SK-N-SH (cell line): ENCODE results near the gene MALT1. TPM values are rescaled to one million over a fixed set of nuclear protein-coding genes. Genes with fewer than 3 reads are reported as not detected.

Source experiments
- CTCF ChIA-PET: fragments of 300-600, 350-600 bp; formaldehyde crosslinking; extraction: SDS; loops from one replicate; lab custom pipeline; 2021; lab: Yijun Ruan, JAX
- POLR2A ChIA-PET: fragments of 350-600 bp; sonication (Branson Sonifier 250); formaldehyde crosslinking; extraction: SDS; loops from one replicate; lab custom pipeline; 2020; ENCODE audit warnings: antibody characterized with exemption, inconsistent platforms; lab: Yijun Ruan, JAX
- DNase-seq: peaks from one replicate; pipeline ENCODE4 v3.0.0; 2012
- H2AFZ ChIP-seq: fragments of 200-600 bp; sonication (generic); 2 replicates; pipeline ENCODE4 v1.8.1; 2016; ENCODE audit warnings: antibody characterized with exemption, mild to moderate bottlenecking, low read depth
- H3F3A ChIP-seq: fragments of 200-600 bp; sonication (generic); replicated peaks from 2 replicates; pipeline ENCODE3; 2016; ENCODE audit warnings: antibody characterized with exemption, mild to moderate bottlenecking; ENCODE audit not compliant: insufficient read depth
- H3K27ac ChIP-seq, 2 experiments: fragments of 200-500 bp in 1 of 2; fragments of 200-600 bp in 1 of 2; sonication (Bioruptor generic) in 1 of 2; sonication (generic), shearing (Covaris generic) in 1 of 2; 2 replicates each; pipeline versions ENCODE4 v1.5.1 to v1.6.1; 2014 to 2016; ENCODE audit warnings: low read depth in 2 of 2, inconsistent platforms in 1 of 2, low read length in 1 of 2, mild to moderate bottlenecking in 1 of 2, mixed read lengths in 1 of 2
- H3K27me3 ChIP-seq: fragments of 200-600 bp; sonication (generic), shearing (Covaris generic); 2 replicates; pipeline ENCODE4 v1.6.1; 2016; ENCODE audit warnings: mixed run types; ENCODE audit not compliant: insufficient read depth
- H3K36me3 ChIP-seq, 2 experiments: fragments of 200-500 bp in 1 of 2; fragments of 200-600 bp in 1 of 2; sonication (Bioruptor generic) in 1 of 2; sonication (generic) in 1 of 2; replicated peaks in 1 of 2; 2 replicates each; pipeline versions ENCODE3 to v1.5.1; 2014 to 2016; ENCODE audit warnings: low read length in 1 of 2, mild to moderate bottlenecking in 1 of 2; ENCODE audit not compliant: insufficient read depth in 2 of 2, control insufficient read depth in 1 of 2
- H3K4me1 ChIP-seq, 2 experiments: fragments of 200-500 bp in 1 of 2; fragments of 200-600 bp in 1 of 2; sonication (Bioruptor generic) in 1 of 2; sonication (generic), shearing (Covaris generic) in 1 of 2; 2 replicates each; pipeline versions ENCODE4 v1.5.1 to v1.6.1; 2014 to 2016; ENCODE audit warnings: low read depth in 1 of 2, low read length in 1 of 2, mixed run types in 1 of 2; ENCODE audit not compliant: insufficient read depth in 2 of 2, control insufficient read depth in 1 of 2
- H3K4me2 ChIP-seq: fragments of 200-600 bp; sonication (generic), shearing (Covaris generic); 2 replicates; pipeline ENCODE4 v1.6.1; 2017; ENCODE audit warnings: mixed run types
- H3K4me3 ChIP-seq, 2 experiments: fragments of 200-500 bp in 1 of 2; fragments of 200-600 bp in 1 of 2; sonication (Bioruptor generic) in 1 of 2; sonication (generic), shearing (Covaris generic) in 1 of 2; 2 replicates each; pipeline versions ENCODE4 v1.5.1 to v1.8.1; 2014 to 2016; ENCODE audit warnings: low read depth in 2 of 2, inconsistent platforms in 1 of 2, low read length in 1 of 2, mild to moderate bottlenecking in 1 of 2, mixed read lengths in 1 of 2, moderate library complexity in 1 of 2
- H3K79me2 ChIP-seq: fragments of 200-600 bp; sonication (generic); 2 replicates; pipeline ENCODE4 v1.8.1; 2017; ENCODE audit warnings: mild to moderate bottlenecking; ENCODE audit not compliant: insufficient read depth
- H3K9ac ChIP-seq: fragments of 200-600 bp; sonication (generic); 2 replicates; pipeline ENCODE4 v1.6.1; 2017; ENCODE audit warnings: mixed run types
- H3K9me2 ChIP-seq: fragments of 200-600 bp; sonication (generic); 2 replicates; pipeline ENCODE4 v1.6.1; 2017; ENCODE audit warnings: mixed run types
- H3K9me3 ChIP-seq: fragments of 200-600 bp; sonication (generic); 2 replicates; pipeline ENCODE4 v1.6.1; 2017; ENCODE audit warnings: mixed run types, mild to moderate bottlenecking, moderate library complexity
- H4K20me1 ChIP-seq: fragments of 200-600 bp; sonication (generic); 2 replicates; pipeline ENCODE4 v1.6.1; 2017; ENCODE audit warnings: mild to moderate bottlenecking, mixed run types; ENCODE audit not compliant: insufficient read depth
- CHD2 ChIP-seq: fragments of 150-350 bp; IDR thresholded peaks from 2 replicates; pipeline ENCODE4 v1.6.1; 2018; ENCODE audit warnings: low read length; ENCODE audit not compliant: partially characterized antibody
- EP300 ChIP-seq, 2 experiments: IDR thresholded peaks; 2 replicates each; pipeline versions ENCODE4 v1.4.0 to v1.6.1; 2012; ENCODE audit warnings: borderline replicate concordance in 1 of 2, low read depth in 1 of 2, low read length in 1 of 2
- GATA2 ChIP-seq: sonication (generic); formaldehyde crosslinking; IDR thresholded peaks from 2 replicates; pipeline ENCODE4 v1.5.0; 2020; ENCODE audit warnings: mild to moderate bottlenecking, missing genetic modification reagents
- MEF2A ChIP-seq: IDR thresholded peaks from 2 replicates; pipeline ENCODE4 v1.4.0; 2012; ENCODE audit warnings: low read depth, borderline replicate concordance
- RAD21 ChIP-seq: IDR thresholded peaks from 2 replicates; pipeline ENCODE4 v1.6.1; 2012; ENCODE audit warnings: mild to moderate bottlenecking, low read length
- RFX5 ChIP-seq: IDR thresholded peaks from 2 replicates; pipeline ENCODE4 v1.6.1; 2012; ENCODE audit warnings: mild to moderate bottlenecking, improper control_type of control experiment, low read length
- RXRA ChIP-seq: IDR thresholded peaks from 2 replicates; pipeline ENCODE4 v1.4.0; 2012; ENCODE audit warnings: low read depth, mild to moderate bottlenecking, borderline replicate concordance
- TCF12 ChIP-seq: IDR thresholded peaks from 2 replicates; pipeline ENCODE4 v1.4.0; 2012
- TEAD4 ChIP-seq: IDR thresholded peaks from 2 replicates; pipeline ENCODE4 v1.4.0; 2012; ENCODE audit warnings: mild to moderate bottlenecking, borderline replicate concordance; ENCODE audit not compliant: insufficient read depth
- WGBS: methylation state at CpG from one replicate; pipeline ENCODE4 v1.1.6; 2017; ENCODE audit warnings: low lambda C conversion rate; 5-methylcytosine and 5-hydroxymethylcytosine counted together
- polyA plus RNA-seq, 3 experiments: library from polyadenylated mRNA; depleted of rRNA; stranded (reverse); fragments of >200 nt; gene quantifications; 2 replicates each; pipeline ENCODE4 v1.2.3, GENCODE V29; 2012
- TF ChIP-seq, protein P1 (sequence below): fragments of 150-350 bp; IDR thresholded peaks from 2 replicates; pipeline ENCODE4 v1.6.1; 2017; ENCODE audit warnings: antibody characterized with exemption, low read length, low read depth, borderline replicate concordance
- TF ChIP-seq, protein P2 (sequence below): fragments of 150-350 bp; IDR thresholded peaks from 2 replicates; pipeline ENCODE4 v1.6.1; 2016; ENCODE audit warnings: mild to moderate bottlenecking, low read depth, low read length
- TF ChIP-seq, protein P3 (sequence below): IDR thresholded peaks from 2 replicates; pipeline ENCODE4 v1.4.0; 2012; ENCODE audit warnings: low read depth, borderline replicate concordance
- TF ChIP-seq, protein P4 (sequence below): IDR thresholded peaks from 2 replicates; pipeline ENCODE4 v1.4.0; 2012; ENCODE audit warnings: low read depth, borderline replicate concordance
- TF ChIP-seq, protein P5 (sequence below): IDR thresholded peaks from 2 replicates; pipeline ENCODE4 v1.4.0; 2012; ENCODE audit warnings: low read depth

The MALT1 gene
- polyA plus RNA-seq, 1 of the 3 experiments (the other 2 are of a cell fraction) = 6.6 TPM

DNA sequence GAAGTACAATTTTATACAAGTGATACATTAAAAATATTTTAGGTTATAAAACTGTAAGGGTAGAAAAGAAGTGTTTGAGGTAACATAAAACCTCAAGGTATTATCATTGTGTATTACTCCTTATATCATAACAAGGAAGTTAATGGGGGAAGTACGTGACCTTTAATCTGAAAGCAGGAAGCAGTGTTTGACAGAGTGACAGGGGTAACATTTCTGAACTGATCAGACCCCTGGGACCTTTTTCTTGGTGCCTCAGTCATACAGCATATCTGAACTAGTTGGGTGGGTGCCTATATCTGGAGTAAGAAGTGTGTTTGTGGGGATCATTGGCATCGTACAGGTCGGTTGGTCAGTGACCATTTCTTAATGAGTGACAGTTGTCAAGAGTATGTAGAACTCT lies 43.0 kb downstream of the MALT1 start (continued):
- TF ChIP-seq RAD21 = no peak

DNA sequence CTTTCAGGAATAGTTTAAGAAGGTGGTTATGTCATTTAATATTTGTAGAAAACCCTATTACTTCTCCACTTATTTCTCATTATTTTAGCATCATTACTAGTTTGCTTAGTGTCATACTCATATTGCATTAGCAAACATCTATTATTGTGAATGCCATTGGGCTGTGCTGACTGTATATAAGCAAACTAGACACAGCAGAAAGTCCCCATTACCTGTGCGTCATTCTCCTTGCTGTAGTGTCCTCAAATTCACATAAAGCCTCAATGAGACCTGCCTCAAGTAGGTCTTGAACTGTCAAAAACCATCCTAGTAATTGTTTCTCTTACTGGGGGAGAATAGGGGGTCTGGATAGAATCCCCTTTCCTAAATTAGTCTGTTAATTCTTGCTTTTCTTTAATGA lies 43.6 kb downstream of the MALT1 start:
- 88% methylated on average over 1 of the region's 1 CpG for WGBS
- Histone ChIP-seq H3F3A (no peaks in the 10 kb centered on the region), H3K79me2 (no peaks in the 10 kb centered on the region), H3K9me2 (no peaks in the 10 kb centered on the region), H4K20me1 (no peaks in the 10 kb centered on the region), H3K4me2 (no peak overlapping the region), H3K9me3 (no peaks in the 10 kb centered on the region), H3K9ac (no peak overlapping the region), H3K27ac (no peak overlapping the region), H2AFZ (no peak overlapping the region), H3K4me1 (no peaks in the 10 kb centered on the region)
- no peak for DNase-seq
- POLR2A ChIA-PET = no interaction called here
- no peak for TF ChIP-seq MEF2A
- TF ChIP-seq RXRA = no peak
- TF ChIP-seq, protein P1, sequence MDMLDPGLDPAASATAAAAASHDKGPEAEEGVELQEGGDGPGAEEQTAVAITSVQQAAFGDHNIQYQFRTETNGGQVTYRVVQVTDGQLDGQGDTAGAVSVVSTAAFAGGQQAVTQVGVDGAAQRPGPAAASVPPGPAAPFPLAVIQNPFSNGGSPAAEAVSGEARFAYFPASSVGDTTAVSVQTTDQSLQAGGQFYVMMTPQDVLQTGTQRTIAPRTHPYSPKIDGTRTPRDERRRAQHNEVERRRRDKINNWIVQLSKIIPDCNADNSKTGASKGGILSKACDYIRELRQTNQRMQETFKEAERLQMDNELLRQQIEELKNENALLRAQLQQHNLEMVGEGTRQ = no peak
- TF ChIP-seq, protein P2, sequence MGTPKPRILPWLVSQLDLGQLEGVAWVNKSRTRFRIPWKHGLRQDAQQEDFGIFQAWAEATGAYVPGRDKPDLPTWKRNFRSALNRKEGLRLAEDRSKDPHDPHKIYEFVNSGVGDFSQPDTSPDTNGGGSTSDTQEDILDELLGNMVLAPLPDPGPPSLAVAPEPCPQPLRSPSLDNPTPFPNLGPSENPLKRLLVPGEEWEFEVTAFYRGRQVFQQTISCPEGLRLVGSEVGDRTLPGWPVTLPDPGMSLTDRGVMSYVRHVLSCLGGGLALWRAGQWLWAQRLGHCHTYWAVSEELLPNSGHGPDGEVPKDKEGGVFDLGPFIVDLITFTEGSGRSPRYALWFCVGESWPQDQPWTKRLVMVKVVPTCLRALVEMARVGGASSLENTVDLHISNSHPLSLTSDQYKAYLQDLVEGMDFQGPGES = no peak
- TF ChIP-seq, protein P3, sequence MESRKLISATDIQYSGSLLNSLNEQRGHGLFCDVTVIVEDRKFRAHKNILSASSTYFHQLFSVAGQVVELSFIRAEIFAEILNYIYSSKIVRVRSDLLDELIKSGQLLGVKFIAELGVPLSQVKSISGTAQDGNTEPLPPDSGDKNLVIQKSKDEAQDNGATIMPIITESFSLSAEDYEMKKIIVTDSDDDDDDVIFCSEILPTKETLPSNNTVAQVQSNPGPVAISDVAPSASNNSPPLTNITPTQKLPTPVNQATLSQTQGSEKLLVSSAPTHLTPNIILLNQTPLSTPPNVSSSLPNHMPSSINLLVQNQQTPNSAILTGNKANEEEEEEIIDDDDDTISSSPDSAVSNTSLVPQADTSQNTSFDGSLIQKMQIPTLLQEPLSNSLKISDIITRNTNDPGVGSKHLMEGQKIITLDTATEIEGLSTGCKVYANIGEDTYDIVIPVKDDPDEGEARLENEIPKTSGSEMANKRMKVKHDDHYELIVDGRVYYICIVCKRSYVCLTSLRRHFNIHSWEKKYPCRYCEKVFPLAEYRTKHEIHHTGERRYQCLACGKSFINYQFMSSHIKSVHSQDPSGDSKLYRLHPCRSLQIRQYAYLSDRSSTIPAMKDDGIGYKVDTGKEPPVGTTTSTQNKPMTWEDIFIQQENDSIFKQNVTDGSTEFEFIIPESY = no peak
- TF ChIP-seq TEAD4 = no peak
- no peak for TF ChIP-seq GATA2 (CRISPR knock-in tag)
- TF ChIP-seq, protein P4, sequence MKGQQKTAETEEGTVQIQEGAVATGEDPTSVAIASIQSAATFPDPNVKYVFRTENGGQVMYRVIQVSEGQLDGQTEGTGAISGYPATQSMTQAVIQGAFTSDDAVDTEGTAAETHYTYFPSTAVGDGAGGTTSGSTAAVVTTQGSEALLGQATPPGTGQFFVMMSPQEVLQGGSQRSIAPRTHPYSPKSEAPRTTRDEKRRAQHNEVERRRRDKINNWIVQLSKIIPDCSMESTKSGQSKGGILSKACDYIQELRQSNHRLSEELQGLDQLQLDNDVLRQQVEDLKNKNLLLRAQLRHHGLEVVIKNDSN = no peak
- no peak for TF ChIP-seq RFX5
- no peak for TF ChIP-seq EP300 (IDR thresholded peaks at IDR 0.05; ENCODE audit: borderline replicate concordance in 1 of 2, low read depth in 1 of 2, low read length in 1 of 2)
- TF ChIP-seq, protein P5, sequence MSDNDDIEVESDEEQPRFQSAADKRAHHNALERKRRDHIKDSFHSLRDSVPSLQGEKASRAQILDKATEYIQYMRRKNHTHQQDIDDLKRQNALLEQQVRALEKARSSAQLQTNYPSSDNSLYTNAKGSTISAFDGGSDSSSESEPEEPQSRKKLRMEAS = no peak
- TF ChIP-seq CHD2 = no peak
- no peak for TF ChIP-seq TCF12
- TF ChIP-seq, all 33 proteins: peak for 0
- Histone ChIP-seq H3K36me3 (peaks cover 23 to 25% of the 10 kb centered on the region in 2 experiments), H3K4me3 (no peak overlapping the region), H3K27me3 (no peaks in the 10 kb centered on the region)
- CTCF ChIA-PET = interaction anchor here (0.5 kb wide), 1 partner anchor 147 kb away, joined by 3 read pairs; no protein-coding TSS in a partner anchor
